ENCODE data around the gene VPS16.

GRCh38 chr20:2902291-2902690, 61.7 kb downstream of the VPS16 start:
- TF ChIP-seq AFF4 (CRISPR knock-in tag; IDR thresholded peaks at IDR 0.05; ENCODE audit: borderline replicate concordance) (no peak), CTCF (IDR thresholded peaks at IDR 0.05) (no peak), CBFB (CRISPR knock-in tag; IDR thresholded peaks at IDR 0.05; ENCODE audit: low read depth) (no peak), PRDM15 (CRISPR knock-in tag; IDR thresholded peaks at IDR 0.05) (no peak), ZBTB21 (CRISPR knock-in tag; IDR thresholded peaks at IDR 0.05; ENCODE audit: borderline replicate concordance) (no peak), NR2C2 (CRISPR knock-in tag; IDR thresholded peaks at IDR 0.05) (no peak)
